SK-N-SH treated with all-trans-retinoic acid at 6 μM for 48 hours (cell line): ENCODE measurements around the gene MAGEA3.

Experiments
- GLIS3 ChIP-seq: fragments of 250-450 bp; sonication (Bioruptor Pico); IDR thresholded peaks from 2 replicates; pipeline ENCODE4 v1.5.0; 2020; ENCODE audit warnings: mild to moderate bottlenecking, moderate library complexity
- OSR1 ChIP-seq: fragments of 250-450 bp; sonication (Bioruptor Pico); IDR thresholded peaks from 2 replicates; pipeline ENCODE4 v1.8.0; 2022; ENCODE audit warnings: moderate library complexity, mild to moderate bottlenecking, inconsistent platforms
- RARB ChIP-seq: fragments of 250-450 bp; sonication (Bioruptor Pico); IDR thresholded peaks from 2 replicates; pipeline ENCODE4 v1.8.0; 2021; ENCODE audit warnings: mild to moderate bottlenecking, moderate library complexity
- ZFP3 ChIP-seq: fragments of 250-450 bp; sonication (Bioruptor Pico); IDR thresholded peaks from 2 replicates; pipeline ENCODE4 v1.5.0; 2020; ENCODE audit warnings: mild to moderate bottlenecking, moderate library complexity
- ZFP30 ChIP-seq: fragments of 450-650 bp; formaldehyde crosslinking; IDR thresholded peaks from 2 replicates; pipeline ENCODE4 v1.5.0; 2022; ENCODE audit warnings: mild to moderate bottlenecking, moderate library complexity
- TF ChIP-seq, protein P1 (sequence below): fragments of 250-450 bp; sonication (Bioruptor Pico); IDR thresholded peaks from 2 replicates; pipeline ENCODE4 v1.5.1; 2021; ENCODE audit warnings: mild to moderate bottlenecking, moderate library complexity
- TF ChIP-seq, protein P2 (sequence below): fragments of 250-450 bp; sonication (Bioruptor Pico); IDR thresholded peaks from 2 replicates; pipeline ENCODE4 v1.5.1; 2020; ENCODE audit warnings: low read depth, mild to moderate bottlenecking, moderate library complexity

DNA sequence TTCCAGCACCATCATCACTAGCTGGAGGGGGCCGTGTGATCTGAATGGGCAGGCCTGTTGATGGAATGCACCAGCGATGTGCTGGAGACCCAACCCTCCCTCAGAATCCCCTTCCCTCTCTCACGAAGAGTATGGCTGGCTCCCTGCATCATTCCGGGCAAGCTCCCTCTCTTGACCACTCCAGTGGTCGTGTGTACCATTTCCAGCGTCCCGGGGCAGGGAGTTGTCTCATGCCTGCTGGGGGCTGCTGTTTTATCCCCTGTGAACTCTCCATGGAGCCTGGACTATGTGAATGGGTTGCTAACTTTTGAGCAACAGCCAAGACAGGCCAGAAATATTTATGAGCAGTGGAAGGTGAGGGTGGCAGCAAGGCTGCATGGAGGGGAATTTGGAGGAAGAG, 26.8 kb downstream of the MAGEA3 start:
- TF ChIP-seq, protein P1, sequence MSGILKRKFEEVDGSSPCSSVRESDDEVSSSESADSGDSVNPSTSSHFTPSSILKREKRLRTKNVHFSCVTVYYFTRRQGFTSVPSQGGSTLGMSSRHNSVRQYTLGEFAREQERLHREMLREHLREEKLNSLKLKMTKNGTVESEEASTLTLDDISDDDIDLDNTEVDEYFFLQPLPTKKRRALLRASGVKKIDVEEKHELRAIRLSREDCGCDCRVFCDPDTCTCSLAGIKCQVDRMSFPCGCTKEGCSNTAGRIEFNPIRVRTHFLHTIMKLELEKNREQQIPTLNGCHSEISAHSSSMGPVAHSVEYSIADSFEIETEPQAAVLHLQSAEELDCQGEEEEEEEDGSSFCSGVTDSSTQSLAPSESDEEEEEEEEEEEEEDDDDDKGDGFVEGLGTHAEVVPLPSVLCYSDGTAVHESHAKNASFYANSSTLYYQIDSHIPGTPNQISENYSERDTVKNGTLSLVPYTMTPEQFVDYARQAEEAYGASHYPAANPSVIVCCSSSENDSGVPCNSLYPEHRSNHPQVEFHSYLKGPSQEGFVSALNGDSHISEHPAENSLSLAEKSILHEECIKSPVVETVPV (CRISPR knock-in tag): no peak
- TF ChIP-seq, protein P2, sequence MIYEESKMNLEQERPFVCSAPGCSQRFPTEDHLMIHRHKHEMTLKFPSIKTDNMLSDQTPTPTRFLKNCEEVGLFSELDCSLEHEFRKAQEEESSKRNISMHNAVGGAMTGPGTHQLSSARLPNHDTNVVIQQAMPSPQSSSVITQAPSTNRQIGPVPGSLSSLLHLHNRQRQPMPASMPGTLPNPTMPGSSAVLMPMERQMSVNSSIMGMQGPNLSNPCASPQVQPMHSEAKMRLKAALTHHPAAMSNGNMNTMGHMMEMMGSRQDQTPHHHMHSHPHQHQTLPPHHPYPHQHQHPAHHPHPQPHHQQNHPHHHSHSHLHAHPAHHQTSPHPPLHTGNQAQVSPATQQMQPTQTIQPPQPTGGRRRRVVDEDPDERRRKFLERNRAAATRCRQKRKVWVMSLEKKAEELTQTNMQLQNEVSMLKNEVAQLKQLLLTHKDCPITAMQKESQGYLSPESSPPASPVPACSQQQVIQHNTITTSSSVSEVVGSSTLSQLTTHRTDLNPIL (CRISPR knock-in tag): no peak
- TF ChIP-seq GLIS3 (no peak), ZFP30 (CRISPR knock-in tag) (no peak), ZFP3 (no peak), OSR1 (CRISPR knock-in tag) (no peak), RARB (CRISPR knock-in tag) (no peak)
